ENCODE results near the gene TRIO.
"Not testable (repeated sequence)": the region's sequence is repeated elsewhere in the genome, so short reads cannot be mapped to it uniquely, and the experiment has no call there.

TRIO gene

DNA sequence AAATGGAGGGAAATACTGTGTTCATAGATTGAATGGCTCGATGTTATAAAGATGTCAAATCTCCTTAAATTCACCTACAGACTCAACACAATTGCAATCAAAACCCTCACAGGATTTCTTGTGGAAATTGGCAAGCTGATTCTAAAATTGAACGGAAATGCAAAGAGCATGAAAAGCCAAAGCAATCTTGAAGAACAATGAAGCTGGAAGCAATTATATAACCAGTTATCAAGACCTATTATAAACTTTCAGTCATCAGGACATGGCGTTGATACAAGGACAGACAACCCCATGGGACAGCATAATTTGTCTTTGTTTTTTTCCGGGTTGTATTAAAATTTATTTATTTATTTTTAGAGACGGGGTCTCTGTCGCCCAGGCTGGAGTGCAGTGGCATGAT, 385.0 kb downstream of the TRIO start:
- DNase-seq (ENCODE audit: low read depth, low spot score), result no peak
- no peak overlapping the region for H3K27ac ChIP-seq

GRCh38 chr5:14528926-14529325, 385.8 kb downstream of the TRIO start:
- DNase-seq (ENCODE audit: low read depth, low spot score), result no peak
- no peak overlapping the region for H3K27ac ChIP-seq

DNA sequence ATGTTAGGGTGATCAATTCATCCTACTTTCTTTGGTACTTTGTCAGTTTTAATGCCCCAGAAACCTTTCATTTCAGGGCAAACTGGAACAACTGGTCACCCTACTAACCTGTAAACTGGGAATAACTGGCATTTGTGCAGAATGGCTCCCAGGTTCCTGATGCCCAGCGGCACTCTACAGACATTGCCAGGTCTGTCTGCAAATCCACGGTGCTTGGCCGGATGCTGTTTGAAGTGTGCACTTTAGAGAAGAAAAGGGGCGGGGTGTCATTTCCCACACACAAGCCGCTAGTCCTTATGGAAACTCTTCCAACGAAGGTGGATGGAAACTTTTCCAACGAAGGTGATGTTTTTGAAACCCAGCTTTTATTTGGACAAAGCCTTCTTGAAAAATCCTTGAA, 388.5 kb downstream of the TRIO start:
- H3K27ac ChIP-seq, result no peak overlapping the region
- no peak for DNase-seq (ENCODE audit: low read depth, low spot score)

DNA sequence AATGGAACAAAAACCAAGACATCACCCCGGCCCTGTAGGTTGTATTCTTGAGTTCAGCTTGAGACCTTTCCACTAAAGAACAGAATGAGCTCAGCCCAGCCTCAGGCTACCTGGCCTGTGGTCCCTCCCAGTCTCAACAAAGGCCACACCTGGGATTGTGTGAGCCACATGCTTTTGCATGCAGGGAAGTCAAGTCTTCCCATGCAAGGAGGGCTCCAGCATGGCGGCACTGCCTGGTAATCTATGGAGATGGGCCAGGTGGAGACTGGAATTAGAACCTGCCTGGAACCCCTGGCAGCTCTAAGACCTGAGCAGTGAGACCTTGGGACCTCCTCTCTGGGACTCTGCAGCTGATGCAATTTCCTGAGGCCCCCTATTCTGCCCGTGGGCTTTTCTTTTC, 389.0 kb downstream of the TRIO start:
- no peak for DNase-seq (ENCODE audit: low read depth, low spot score)
- H3K27ac ChIP-seq, result no peak overlapping the region

- no peak for DNase-seq (ENCODE audit: low read depth, low spot score)
- no peak overlapping the region for H3K27ac ChIP-seq
These were observed 391.6 kb downstream of the TRIO start for GRCh38 chr5:14534773-14535172.

GRCh38 chr5:14545308-14545707, 402.2 kb downstream of the TRIO start:
- no peak overlapping the region for H3K27ac ChIP-seq
- no peak for DNase-seq (ENCODE audit: low read depth, low spot score)

DNA sequence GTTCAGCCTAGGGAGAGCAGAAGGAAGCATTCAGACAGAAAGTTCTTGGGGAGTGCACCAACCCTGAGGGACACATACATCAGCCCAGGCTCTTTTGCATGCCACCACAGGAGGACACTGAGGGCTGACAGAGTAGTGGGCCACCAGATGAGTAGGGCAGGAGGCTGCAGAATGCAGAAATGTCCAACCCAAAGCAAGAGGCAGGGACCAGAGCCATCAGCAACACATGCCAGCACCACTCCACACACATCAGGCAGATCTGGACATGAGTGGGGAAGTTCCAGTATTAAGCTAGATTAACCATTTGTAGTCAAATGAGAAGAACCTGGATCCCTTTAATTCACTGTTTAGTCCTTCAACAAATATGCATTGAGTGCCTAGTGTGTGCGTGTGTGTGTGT, 402.7 kb downstream of the TRIO start:
- DNase-seq (ENCODE audit: low read depth, low spot score), result no peak
- no peak overlapping the region for H3K27ac ChIP-seq

DNA sequence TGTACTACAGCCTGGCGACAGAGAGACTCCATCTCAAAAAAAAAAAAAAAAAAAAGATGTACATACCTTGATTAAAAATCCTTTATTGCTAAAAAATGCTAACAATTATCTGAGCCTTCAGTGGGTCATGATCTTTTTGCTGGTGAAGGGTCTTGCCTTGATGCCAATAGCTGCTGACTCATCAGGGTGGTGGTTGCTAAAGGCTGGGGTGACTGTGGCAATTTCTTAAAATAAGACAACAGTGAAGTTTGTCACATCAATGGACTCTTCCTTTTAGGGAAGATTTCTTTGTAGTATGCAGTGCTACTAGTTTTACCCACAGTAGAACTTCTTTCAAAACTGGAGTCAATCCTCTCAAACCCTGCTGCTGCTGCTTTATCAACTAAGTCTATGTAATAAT, 404.5 kb downstream of the TRIO start:
- no peak overlapping the region for H3K27ac ChIP-seq
- DNase-seq (ENCODE audit: low read depth, low spot score), result no peak

DNA sequence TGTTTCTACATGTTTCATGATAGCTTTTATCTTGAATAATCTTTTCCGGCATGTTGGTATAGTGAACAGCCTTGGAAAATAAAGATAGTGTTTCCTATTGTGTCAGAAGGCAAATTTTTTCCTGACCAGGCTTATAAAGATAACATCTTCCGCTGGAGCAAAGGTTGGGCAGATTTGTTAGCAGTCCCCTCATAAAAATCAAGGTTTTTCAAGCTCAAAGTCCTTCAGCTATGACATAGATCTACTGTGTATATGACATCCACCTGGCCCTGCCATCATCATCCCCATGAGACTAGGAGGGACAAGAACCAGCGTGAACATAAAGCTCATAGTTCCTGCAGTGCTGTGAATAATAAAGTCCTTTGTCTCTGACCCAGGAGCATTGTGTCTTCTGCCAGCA, 408.1 kb downstream of the TRIO start:
- DNase-seq (ENCODE audit: low read depth, low spot score), result no peak
- H3K27ac ChIP-seq, result no peak overlapping the region

DNA sequence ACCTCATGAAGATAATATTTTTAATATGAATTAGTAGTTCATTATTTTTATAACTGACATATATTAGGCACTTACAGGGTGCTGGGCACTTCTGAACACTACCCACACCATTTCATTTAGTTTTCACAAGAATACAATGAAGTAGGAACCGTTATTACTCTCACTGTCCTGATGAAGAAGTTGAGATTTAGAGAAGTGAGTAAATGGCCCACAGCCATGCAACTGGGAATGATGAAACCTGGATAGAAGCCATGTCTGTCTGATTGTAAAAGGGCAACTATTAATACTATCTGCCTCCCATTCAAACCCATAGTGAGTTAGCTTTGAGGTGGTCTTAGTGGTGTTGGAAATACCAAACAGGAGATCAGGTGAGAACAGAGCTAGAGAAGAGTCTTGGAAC, 408.9 kb downstream of the TRIO start:
- DNase-seq (ENCODE audit: low read depth, low spot score), result no peak

DNA sequence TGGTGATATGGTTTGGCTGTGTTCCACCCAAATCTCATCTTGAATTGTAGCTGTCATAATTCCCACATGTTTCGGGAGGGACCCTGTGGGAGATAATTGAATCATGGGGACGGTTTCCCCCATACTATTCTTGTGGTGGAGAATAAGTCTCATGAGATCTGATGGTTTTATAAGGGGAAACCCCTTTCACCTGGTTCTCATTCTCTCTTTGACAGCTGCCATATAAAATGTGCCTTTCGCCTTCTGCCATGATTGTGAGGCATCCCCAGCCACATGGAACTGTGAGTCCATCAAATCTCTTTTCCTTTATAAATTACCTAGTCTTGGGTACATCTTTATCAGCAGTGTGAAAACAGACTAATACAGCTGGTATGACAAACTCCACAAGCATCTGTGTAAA, 411.1 kb downstream of the TRIO start:
- H3K27ac ChIP-seq; DNase-seq (ENCODE audit: low read depth, low spot score): not testable (repeated sequence)

More for the DNA sequence above, 408.9 kb downstream of the TRIO start:
- H3K27ac ChIP-seq, result no peak overlapping the region

DNA sequence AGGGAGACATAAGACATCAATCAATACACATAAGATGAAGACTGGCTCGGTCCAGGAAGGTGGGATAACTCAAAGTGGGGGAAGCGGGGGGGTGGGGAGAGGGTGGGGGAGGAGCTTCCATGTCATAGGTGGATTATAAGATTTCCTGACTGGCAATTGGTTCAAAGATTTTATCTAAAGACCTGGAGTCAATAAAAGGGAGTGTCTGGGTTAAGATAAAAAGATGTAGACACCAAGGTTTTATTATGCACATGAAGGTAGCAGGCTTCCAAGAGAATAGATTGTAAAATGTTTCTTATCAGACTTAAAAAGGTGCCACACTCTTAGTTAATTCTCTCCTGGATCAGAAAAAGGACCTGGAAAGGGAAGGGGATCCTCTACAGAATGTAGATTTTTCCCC, 412.9 kb downstream of the TRIO start:
- H3K27ac ChIP-seq, result no peak overlapping the region
- no peak for DNase-seq (ENCODE audit: low read depth, low spot score)

- H3K27ac ChIP-seq, result no peak overlapping the region
- no peak for DNase-seq (ENCODE audit: low read depth, low spot score)
These were observed 414.1 kb downstream of the TRIO start for GRCh38 chr5:14557203-14557770.

GRCh38 chr5:14557791-14558415, 414.8 kb downstream of the TRIO start:
- H3K27ac ChIP-seq, result no peak overlapping the region
- no peak for DNase-seq (ENCODE audit: low read depth, low spot score)
